HepG2 (cell line): ENCODE results near the gene PTGIS. TPM values are rescaled to one million over a fixed set of nuclear protein-coding genes. Genes with fewer than 3 reads are reported as not detected.

Source experiments
- ATAC-seq: fragments of 200-7000 bp; cut with Tn5 transposase; 3 replicates; pipeline ENCODE4 v1.9.1; 2020; ENCODE audit warnings: mild to moderate bottlenecking, moderate library complexity
- BruUV-seq: library from RNA; stranded (reverse); fragments of 400-500 nt; replicated peaks from 2 replicates; lab custom pipeline; 2021; lab: Mats Ljungman, UMichigan
- CTCF ChIA-PET: fragments of 300-600 bp; formaldehyde crosslinking; extraction: SDS; loops from one replicate; lab custom pipeline; 2021; ENCODE audit warnings: low total read pairs, inconsistent platforms, low intra/inter-chr PET ratio; lab: Yijun Ruan, JAX
- POLR2A ChIA-PET: fragments of 350-600 bp; sonication (Branson Sonifier 250); formaldehyde crosslinking; loops from one replicate; lab custom pipeline; 2020; ENCODE audit warnings: antibody characterized with exemption, inconsistent platforms; lab: Yijun Ruan, JAX
- DNase-seq: peaks from one replicate; pipeline ENCODE4 v3.0.0-alpha.2; 2015; ENCODE audit warnings: low spot score
- FAIRE-seq: peaks from 3 replicates; lab custom pipeline; 2011; peaks lifted over from hg19 to GRCh38; lab: Jason Lieb, UNC
- H2AFZ ChIP-seq: one replicate; pipeline ENCODE4 v1.6.1; 2011; ENCODE audit warnings: low read length, inconsistent platforms
- H3K27ac ChIP-seq: fragments of 300-600 bp; 3 replicates; pipeline ENCODE4 v1.8.0; 2011; ENCODE audit warnings: mixed run types, mild to moderate bottlenecking, mixed read lengths, low read length, inconsistent platforms; ENCODE audit not compliant: insufficient read depth; ENCODE audit errors: extremely low read length
- H3K27me3 ChIP-seq, 2 experiments: fragments of 200-600 bp in 1 of 2; 2 replicates in 1 of 2; 3 replicates in 1 of 2; pipeline versions ENCODE4 v1.6.0 to v1.8.0; 2011; ENCODE audit warnings: low read length in 2 of 2, mild to moderate bottlenecking in 2 of 2, moderate library complexity in 2 of 2, inconsistent platforms in 1 of 2; ENCODE audit not compliant: insufficient read depth in 2 of 2, control insufficient read depth in 1 of 2
- H3K36me3 ChIP-seq, 2 experiments: fragments of 200-600 bp in 1 of 2; replicated peaks in 1 of 2; 2 replicates in 1 of 2; 3 replicates in 1 of 2; pipeline versions ENCODE4 v1.5.1 to v1.8.0; 2011; ENCODE audit warnings: low read length in 2 of 2, inconsistent platforms in 1 of 2; ENCODE audit not compliant: insufficient read depth in 2 of 2, control insufficient read depth in 1 of 2
- H3K4me1 ChIP-seq: 2 replicates; pipeline ENCODE4 v1.5.1; 2012; ENCODE audit warnings: low read length, inconsistent platforms; ENCODE audit not compliant: insufficient read depth
- H3K4me2 ChIP-seq: 2 replicates; pipeline ENCODE4 v1.6.0; 2011; ENCODE audit warnings: low read depth, low read length, inconsistent platforms
- H3K4me3 ChIP-seq, 3 experiments: fragments of 200-600 bp in 1 of 3; sonication (generic), shearing (Covaris generic) in 1 of 3; replicated peaks in 1 of 3; 2 replicates each; pipeline ENCODE4 v1.5.1; 2011 to 2016; ENCODE audit warnings: low read length in 3 of 3, inconsistent platforms in 2 of 3, low read depth in 2 of 3, mild to moderate bottlenecking in 2 of 3, control low read depth in 1 of 3, mixed read lengths in 1 of 3; ENCODE audit not compliant: insufficient read depth in 1 of 3
- H3K79me2 ChIP-seq: one replicate; pipeline ENCODE4 v1.6.1; 2011; ENCODE audit warnings: low read length, inconsistent platforms; ENCODE audit not compliant: insufficient read depth
- H3K9ac ChIP-seq: 2 replicates; pipeline ENCODE4 v1.6.0; 2011; ENCODE audit warnings: mild to moderate bottlenecking, low read depth, low read length, inconsistent platforms; ENCODE audit not compliant: insufficient read depth
- H3K9me3 ChIP-seq: 2 replicates; pipeline ENCODE4 v1.5.1; 2012; ENCODE audit warnings: mild to moderate bottlenecking, low read length
- H4K20me1 ChIP-seq: 2 replicates; pipeline ENCODE4 v1.6.0; 2011; ENCODE audit warnings: inconsistent platforms, mild to moderate bottlenecking, low read length, moderate library complexity; ENCODE audit not compliant: insufficient read depth
- ATM ChIP-seq: fragments of 450-650 bp; IDR thresholded peaks from 2 replicates; pipeline ENCODE4 v1.7.1; 2017; ENCODE audit warnings: mild to moderate bottlenecking, borderline replicate concordance
- IKZF1 ChIP-seq: fragments of 450-650 bp; IDR thresholded peaks from 2 replicates; pipeline ENCODE4 v1.7.1; 2016
- LCORL ChIP-seq, 2 experiments: fragments of 450-650 bp in 1 of 2; sonication (generic) in 1 of 2; formaldehyde crosslinking in 1 of 2; IDR thresholded peaks; 2 replicates each; pipeline versions ENCODE4 v1.5.0 to v1.6.1; 2017 to 2020; ENCODE audit warnings: antibody characterized with exemption in 1 of 2, missing genetic modification reagents in 1 of 2
- MNT ChIP-seq: fragments of 450-650 bp; IDR thresholded peaks from 2 replicates; pipeline ENCODE4 v1.6.1; 2016
- RAD51 ChIP-seq: fragments of 450-650 bp; IDR thresholded peaks from 2 replicates; pipeline ENCODE4 v1.6.1; 2016; ENCODE audit warnings: borderline replicate concordance
- RELA ChIP-seq: sonication (generic); formaldehyde crosslinking; IDR thresholded peaks from 2 replicates; pipeline ENCODE4 v1.4.0; 2020; ENCODE audit warnings: missing genetic modification reagents
- SNAI1 ChIP-seq: sonication (generic); formaldehyde crosslinking; IDR thresholded peaks from 2 replicates; pipeline ENCODE4 v1.5.0; 2020; ENCODE audit warnings: mild to moderate bottlenecking, missing genetic modification reagents, borderline replicate concordance
- SOX6 ChIP-seq, 2 experiments: fragments of 450-650 bp in 1 of 2; sonication (generic) in 1 of 2; formaldehyde crosslinking in 1 of 2; IDR thresholded peaks; 2 replicates each; pipeline versions ENCODE4 v1.4.0 to v1.6.1; 2017 to 2020; ENCODE audit warnings: antibody characterized with exemption in 1 of 2, mild to moderate bottlenecking in 1 of 2, missing genetic modification reagents in 1 of 2
- TARDBP ChIP-seq: sonication (generic); formaldehyde crosslinking; IDR thresholded peaks from 2 replicates; pipeline ENCODE4 v1.8.0; 2022; ENCODE audit warnings: mild to moderate bottlenecking, missing genetic modification reagents
- ZBTB40 ChIP-seq, 2 experiments: fragments of 450-650 bp in 1 of 2; sonication (generic) in 1 of 2; formaldehyde crosslinking in 1 of 2; IDR thresholded peaks; 2 replicates each; pipeline versions ENCODE4 v1.6.1 to v1.8.0; 2016 to 2022; ENCODE audit warnings: antibody characterized with exemption in 1 of 2, mild to moderate bottlenecking in 1 of 2, missing genetic modification reagents in 1 of 2
- ZNF253 ChIP-seq: sonication (generic); formaldehyde crosslinking; IDR thresholded peaks from 2 replicates; pipeline ENCODE4 v1.8.0; 2022; ENCODE audit warnings: mild to moderate bottlenecking, missing genetic modification reagents, borderline replicate concordance
- ZNF282 ChIP-seq: fragments of 450-650 bp; IDR thresholded peaks from 2 replicates; pipeline ENCODE4 v1.6.1; 2018; ENCODE audit not compliant: partially characterized antibody
- ZNF44 ChIP-seq: sonication (generic); formaldehyde crosslinking; IDR thresholded peaks from 2 replicates; pipeline ENCODE4 v1.5.1; 2020; ENCODE audit warnings: mild to moderate bottlenecking, missing genetic modification reagents
- WGBS: methylation state at CpG from one replicate; pipeline ENCODE4 v1.1.6; 2017; ENCODE audit warnings: low lambda C conversion rate; 5-methylcytosine and 5-hydroxymethylcytosine counted together
- in situ Hi-C: cut with HindIII; loops from 2 replicates; pipeline ENCODE4 v1.10.0; 2017; ENCODE audit warnings: low pct_unique_long_range_greater_than_20kb; ENCODE audit not compliant: extremely low pct_ligation_motif_present
- intact Hi-C: fragments of 100-400 bp; cut with micrococcal nuclease; formaldehyde crosslinking; loops from one replicate; pipeline ENCODE4 v1.10.0; 2022; ENCODE audit not compliant: unreplicated experiment
- polyA plus RNA-seq, 8 experiments: library from polyadenylated mRNA; depleted of rRNA in 3 of 8; stranded (reverse) in 7 of 8; unstranded in 1 of 8; fragments of >200 nt; fragmentation: Illumina TruSeq in 4 of 8; extraction: Trizol in 4 of 8; gene quantifications; 2 replicates each; pipeline versions ENCODE4 v1.2.1 to v1.2.3, GENCODE V29; 2011 to 2016; ENCODE audit warnings: low read depth in 4 of 8, missing spikeins in 1 of 8, mixed read lengths in 1 of 8; ENCODE audit not compliant: insufficient read depth in 1 of 8
- total RNA-seq, 5 experiments: library from RNA; depleted of rRNA; stranded (reverse); fragments of >200 nt; fragmentation: Illumina TruSeq; extraction: Trizol; gene quantifications; 2 replicates each; pipeline ENCODE4 v1.2.3, GENCODE V29; 2016; ENCODE audit warnings: low read depth in 1 of 5

The PTGIS gene
- total and polyA plus RNA-seq, 2 of the 13 experiments (the other 11 are each of a cell fraction or from before 2014, with no cell fraction given), result not detected

- no peaks in the 10 kb centered on the region for H3K79me2 ChIP-seq
- no peaks in the 10 kb centered on the region for H4K20me1 ChIP-seq
- peaks cover 1 to 40% of the 10 kb centered on the region in 2 experiments; a peak in 3 of 5 replicates for H3K27me3 ChIP-seq
- DNase-seq (no peak), ATAC-seq (no peak), FAIRE-seq (no peak)
- H3K4me3 ChIP-seq, result no peak overlapping the region
- H3K4me1 ChIP-seq, result no peaks in the 10 kb centered on the region
- ChIA-PET CTCF (interaction anchor here (6.6 kb wide), 1 partner anchor 177 kb away, joined by 134 read pairs; no protein-coding TSS in a partner anchor), POLR2A (no interaction called here)
- no peaks in the 10 kb centered on the region for H3K9me3 ChIP-seq
- H3K27ac ChIP-seq, result no peak overlapping the region
- no peak overlapping the region for H3K4me2 ChIP-seq
- in situ Hi-C loops (no loop called here), intact Hi-C loops (no loop called here)
- no peaks in the 10 kb centered on the region for H3K36me3 ChIP-seq
- H2AFZ ChIP-seq, result no peak overlapping the region
- no peak overlapping the region for H3K9ac ChIP-seq
- WGBS, result 21% methylated on average over 2 of the region's 2 CpGs
- no TSS peak for BruUV-seq
- TF ChIP-seq SNAI1 (no peak), ZNF253 (CRISPR knock-in tag) (no peak), RELA (no peak), IKZF1 (peak; percentile 58; the same call in 1 of the 2 replicates), TARDBP (no peak), ZNF282 (peak; percentile 68), SOX6 (IDR thresholded peaks at IDR 0.05) (peak; percentile 28; the same call in 1 of the 2 replicates), SOX6 (CRISPR knock-in tag; IDR thresholded peaks at IDR 0.05) (no peak), ATM (peak; percentile 71; the same call in 1 of the 2 replicates), ZNF44 (no peak), ZBTB40 (IDR thresholded peaks at IDR 0.05) (0 out of 2 replicates have a peak, but pooled peaks have one; percentile 5), ZBTB40 (CRISPR knock-in tag; IDR thresholded peaks at IDR 0.05) (no peak), RAD51 (peak; percentile 10; the same call in 1 of the 2 replicates), MNT (0 out of 2 replicates have a peak, but pooled peaks have one; percentile 2), LCORL (IDR thresholded peaks at IDR 0.05) (0 out of 2 replicates have a peak, but pooled peaks have one; percentile 13), LCORL (CRISPR knock-in tag; IDR thresholded peaks at IDR 0.05) (no peak)
These were observed 56.0 kb downstream of the PTGIS start for GRCh38 chr20:49511788-49512525.
